T-helper 17 cell (primary cell): ENCODE results near the gene NUDT8. TPM values are rescaled to one million over a fixed set of nuclear protein-coding genes. Genes with fewer than 3 reads are reported as not detected.
"Not testable (repeated sequence)": the region's sequence is repeated elsewhere in the genome, so short reads cannot be mapped to it uniquely, and the experiment has no call there.

Experiments
- ATAC-seq: fragments of 150-1000 bp; cut with Tn5 transposase; 2 replicates; pipeline ENCODE4 v1.10.0; 2021; ENCODE audit warnings: mild to moderate bottlenecking, moderate library complexity
- DNase-seq, 3 donors: peaks; one replicate each; pipeline versions ENCODE4 v3.0.0 to v3.0.0-alpha.2; 2020 to 2021
- H3K9me3 ChIP-seq: one replicate; pipeline ENCODE4 v1.7.0; 2013; ENCODE audit warnings: low read length, mild to moderate bottlenecking; ENCODE audit not compliant: control insufficient read depth, poor library complexity, severe bottlenecking
- H3K27ac Mint-ChIP-seq: one replicate; pipeline ENCODE4 v1.8.0; 2022; ENCODE audit warnings: mild to moderate bottlenecking, moderate library complexity, mixed read lengths
- H3K27me3 Mint-ChIP-seq: one replicate; pipeline ENCODE4 v1.8.0; 2022; ENCODE audit warnings: mixed read lengths
- H3K36me3 Mint-ChIP-seq: one replicate; pipeline ENCODE4 v1.8.0; 2022; ENCODE audit warnings: low read depth, mixed read lengths
- H3K4me1 Mint-ChIP-seq: one replicate; pipeline ENCODE4 v1.8.0; 2022; ENCODE audit warnings: mild to moderate bottlenecking, mixed read lengths
- H3K4me3 Mint-ChIP-seq: one replicate; pipeline ENCODE4 v1.8.0; 2022; ENCODE audit warnings: mild to moderate bottlenecking, moderate library complexity, mixed read lengths
- total RNA-seq, 4 donors: library from RNA in 2 of 4; stranded (reverse) in 2 of 4; gene quantifications; one replicate each; pipeline ENCODE4 v1.2.3 and lab custom pipeline; 2022 to 2026

Gene NUDT8
- total RNA-seq, 2 donors from 2014 or later, result 1.5 to 3.4 TPM

GRCh38 chr11:67604119-67604518 is 25.6 kb downstream of the NUDT8 start:
- not testable (repeated sequence) for ATAC-seq, H3K4me3 Mint-ChIP-seq, H3K36me3 Mint-ChIP-seq, H3K9me3 ChIP-seq, H3K27ac Mint-ChIP-seq, DNase-seq
- Mint-ChIP-seq H3K27me3 (peaks cover 29% of the 10 kb centered on the region), H3K4me1 (peaks cover 21% of the 10 kb centered on the region)

DNA sequence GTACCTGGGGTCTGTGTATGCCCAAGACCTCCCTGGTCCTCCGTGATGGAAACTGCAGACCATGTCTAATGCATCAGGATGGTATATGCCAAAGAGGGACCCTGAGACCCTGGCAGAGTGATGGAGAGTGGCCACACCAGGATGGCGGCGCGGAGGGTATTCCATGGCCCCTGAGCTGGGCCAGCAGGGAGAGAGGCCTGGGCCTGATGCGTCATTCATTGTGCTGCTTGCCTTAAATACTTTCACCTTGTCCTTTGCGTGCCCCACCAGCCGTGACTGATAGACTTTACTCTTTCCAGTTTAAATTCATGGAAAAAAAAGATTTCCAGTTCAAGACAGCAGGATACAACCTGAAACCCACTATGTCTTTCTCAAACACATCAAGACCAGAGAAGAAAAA is 28.6 kb downstream of the NUDT8 start:
- H3K36me3 Mint-ChIP-seq, result no peaks in the 10 kb centered on the region
- no peak overlapping the region for H3K4me3 Mint-ChIP-seq
- H3K27me3 Mint-ChIP-seq, result peaks cover 29% of the 10 kb centered on the region
- DNase-seq (no peak), ATAC-seq (no peak)
- H3K9me3 ChIP-seq, result no peaks in the 10 kb centered on the region
- H3K4me1 Mint-ChIP-seq, result peaks cover 8% of the 10 kb centered on the region
- no peak overlapping the region for H3K27ac Mint-ChIP-seq

- Mint-ChIP-seq H3K4me3 (no peak overlapping the region), H3K27me3 (peaks cover 29% of the 10 kb centered on the region), H3K36me3 (no peaks in the 10 kb centered on the region), H3K4me1 (peaks cover 5% of the 10 kb centered on the region), H3K27ac (no peak overlapping the region)
- no peaks in the 10 kb centered on the region for H3K9me3 ChIP-seq
- DNase-seq, result no peak
- ATAC-seq, result no peak
Observed at GRCh38 chr11:67600324-67601029, 29.3 kb downstream of the NUDT8 start.

DNA sequence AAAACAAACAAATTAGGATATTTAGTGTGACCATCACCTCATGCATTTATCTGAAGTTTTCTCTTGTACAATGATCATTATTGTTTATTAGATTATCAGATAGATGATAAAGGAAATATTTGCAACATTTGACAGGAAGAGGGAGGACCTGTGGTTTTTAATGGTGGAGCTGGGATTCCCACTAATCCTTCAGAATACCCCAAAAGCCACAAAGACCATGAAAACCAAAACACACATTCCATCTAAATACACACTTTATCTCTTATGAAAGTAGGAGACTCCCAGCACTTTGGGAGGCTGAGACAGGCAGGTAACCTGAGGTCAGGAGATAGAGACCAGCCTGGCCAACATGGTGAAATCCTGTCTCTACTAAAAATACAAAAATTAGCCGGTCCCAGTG is 30.6 kb downstream of the NUDT8 start:
- H3K9me3 ChIP-seq, result no peaks in the 10 kb centered on the region
- DNase-seq (no peak), ATAC-seq (no peak)
- peaks cover 5% of the 10 kb centered on the region for H3K4me1 Mint-ChIP-seq
- H3K4me3 Mint-ChIP-seq, result no peak overlapping the region
- H3K27ac Mint-ChIP-seq, result no peak overlapping the region
- peaks cover 25% of the 10 kb centered on the region for H3K27me3 Mint-ChIP-seq
- H3K36me3 Mint-ChIP-seq, result no peaks in the 10 kb centered on the region

- H3K9me3 ChIP-seq, DNase-seq, ATAC-seq, H3K36me3 Mint-ChIP-seq, H3K4me3 Mint-ChIP-seq, H3K4me1 Mint-ChIP-seq, H3K27ac Mint-ChIP-seq: not testable (repeated sequence)
- peaks cover 21% of the 10 kb centered on the region for H3K27me3 Mint-ChIP-seq
Observed at GRCh38 chr11:67597963-67598362, 31.8 kb downstream of the NUDT8 start.

DNA sequence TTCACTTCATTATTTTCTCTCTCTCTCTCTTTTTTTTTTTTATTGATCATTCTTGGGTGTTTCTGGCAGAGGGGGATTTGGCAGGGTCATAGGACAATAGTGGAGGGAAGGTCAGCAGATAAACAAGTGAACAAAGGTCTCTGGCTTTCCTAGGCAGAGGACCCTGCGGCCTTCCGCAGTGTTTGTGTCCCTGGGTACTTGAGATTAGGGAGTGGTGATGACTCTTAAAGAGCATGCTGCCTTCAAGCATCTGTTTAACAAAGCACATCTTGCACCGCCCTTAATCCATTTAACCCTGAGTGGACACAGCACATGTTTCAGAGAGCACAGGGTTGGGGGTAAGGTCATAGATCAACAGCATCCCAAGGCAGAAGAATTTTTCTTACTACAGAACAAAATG is 32.3 kb downstream of the NUDT8 start:
- not testable (repeated sequence) for H3K36me3 Mint-ChIP-seq, H3K4me3 Mint-ChIP-seq, DNase-seq, H3K4me1 Mint-ChIP-seq, H3K27ac Mint-ChIP-seq, H3K9me3 ChIP-seq, ATAC-seq
- H3K27me3 Mint-ChIP-seq, result peaks cover 16% of the 10 kb centered on the region

- peaks cover 5% of the 10 kb centered on the region for H3K4me1 Mint-ChIP-seq
- no peak overlapping the region for H3K4me3 Mint-ChIP-seq
- H3K27me3 Mint-ChIP-seq, result peaks cover 16% of the 10 kb centered on the region
- H3K9me3 ChIP-seq, result no peaks in the 10 kb centered on the region
- DNase-seq (no peak), ATAC-seq (no peak)
- H3K36me3 Mint-ChIP-seq, result no peaks in the 10 kb centered on the region
- no peak overlapping the region for H3K27ac Mint-ChIP-seq
Observed at GRCh38 chr11:67596753-67597300, 32.9 kb downstream of the NUDT8 start.

DNA sequence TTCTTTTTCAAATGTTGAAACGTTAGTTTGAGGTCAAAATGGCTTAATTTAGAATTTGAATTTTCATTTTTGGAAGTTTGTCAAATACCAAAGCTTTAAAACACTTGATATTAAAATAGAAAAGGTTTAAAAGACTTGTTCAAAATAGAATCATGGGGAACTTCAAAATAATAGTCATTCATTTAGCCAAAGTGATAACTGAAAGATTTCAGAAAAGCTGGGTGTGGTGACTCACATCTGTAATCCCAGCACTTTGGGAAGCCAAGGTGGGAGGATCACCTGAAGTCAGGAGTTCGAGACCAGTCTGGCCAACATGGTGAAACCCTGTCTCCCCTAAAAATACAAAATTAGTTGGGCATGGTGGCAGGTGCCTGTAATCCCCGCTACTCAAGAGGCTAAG is 35.3 kb downstream of the NUDT8 start:
- ATAC-seq, result no peak
- H3K36me3 Mint-ChIP-seq, result no peaks in the 10 kb centered on the region
- H3K4me3 Mint-ChIP-seq, result no peak overlapping the region
- no peaks in the 10 kb centered on the region for H3K27me3 Mint-ChIP-seq
- H3K4me1 Mint-ChIP-seq, result no peaks in the 10 kb centered on the region
- H3K27ac Mint-ChIP-seq, result no peak overlapping the region
- no peaks in the 10 kb centered on the region for H3K9me3 ChIP-seq
- DNase-seq, result no peak

- Mint-ChIP-seq H3K27ac (no peak overlapping the region), H3K4me1 (no peaks in the 10 kb centered on the region), H3K4me3 (no peak overlapping the region), H3K36me3 (no peaks in the 10 kb centered on the region), H3K27me3 (no peaks in the 10 kb centered on the region)
- ATAC-seq, result no peak
- DNase-seq, result no peak
- no peaks in the 10 kb centered on the region for H3K9me3 ChIP-seq
Observed at GRCh38 chr11:67593565-67593905, 36.2 kb downstream of the NUDT8 start.

- Mint-ChIP-seq H3K36me3 (no peaks in the 10 kb centered on the region), H3K4me3 (no peak overlapping the region), H3K27ac (no peak overlapping the region), H3K27me3 (no peaks in the 10 kb centered on the region), H3K4me1 (no peaks in the 10 kb centered on the region)
- H3K9me3 ChIP-seq, result no peaks in the 10 kb centered on the region
- DNase-seq (no peak), ATAC-seq (no peak)
Observed at GRCh38 chr11:67592880-67593564, 36.7 kb downstream of the NUDT8 start.

DNA sequence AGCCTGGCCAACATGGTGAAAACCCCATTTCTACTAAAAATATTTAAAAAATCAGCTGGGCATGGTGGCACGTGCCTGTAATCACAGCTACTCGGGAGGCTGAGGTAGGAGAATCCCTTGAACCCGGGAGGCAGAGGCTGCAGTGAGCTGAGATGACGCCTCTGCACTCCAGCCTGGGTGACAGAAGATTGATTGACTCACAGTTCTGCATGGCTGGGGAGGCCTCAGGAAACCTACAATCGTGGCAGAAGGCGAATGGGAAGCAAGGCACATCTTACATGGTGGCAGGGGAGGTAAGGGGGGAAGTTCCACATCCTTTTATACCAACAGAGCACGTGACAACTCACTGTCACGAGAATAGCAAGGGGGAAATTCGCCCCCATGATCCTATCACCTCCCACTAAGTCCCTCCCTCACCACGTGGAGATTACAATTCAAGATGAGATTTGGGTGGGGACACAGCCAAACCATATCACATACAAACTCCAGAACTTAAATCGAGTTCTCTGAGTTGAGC is 40.8 kb downstream of the NUDT8 start:
- H3K4me1 Mint-ChIP-seq, DNase-seq, H3K27ac Mint-ChIP-seq, ATAC-seq, H3K9me3 ChIP-seq, H3K36me3 Mint-ChIP-seq, H3K27me3 Mint-ChIP-seq: not testable (repeated sequence)
- H3K4me3 Mint-ChIP-seq, result peak overlapping the region; percentile 41

DNA sequence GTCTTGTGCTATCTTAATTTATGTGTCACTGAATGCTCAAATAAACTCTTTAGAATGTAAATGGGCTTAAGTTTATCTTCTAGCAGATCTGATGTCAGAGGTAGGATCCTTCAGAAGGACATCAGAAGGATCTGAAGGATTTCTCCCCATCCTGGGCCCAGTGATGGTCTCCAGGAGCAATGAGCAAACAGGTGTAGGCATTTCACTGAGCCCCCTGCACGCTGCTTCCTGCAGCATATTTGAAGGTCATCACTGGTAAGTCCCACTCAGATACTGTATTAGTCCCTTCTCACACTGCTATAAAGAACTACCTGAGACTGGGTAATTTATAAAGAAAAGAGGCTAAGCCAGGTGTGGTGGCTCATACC is 41.6 kb downstream of the NUDT8 start:
- Mint-ChIP-seq H3K4me3 (no peak overlapping the region), H3K4me1 (peaks cover 8% of the 10 kb centered on the region), H3K36me3 (no peaks in the 10 kb centered on the region), H3K27me3 (no peaks in the 10 kb centered on the region), H3K27ac (peak overlapping the region; percentile 32)
- DNase-seq, result no peak
- no peaks in the 10 kb centered on the region for H3K9me3 ChIP-seq
- no peak for ATAC-seq

DNA sequence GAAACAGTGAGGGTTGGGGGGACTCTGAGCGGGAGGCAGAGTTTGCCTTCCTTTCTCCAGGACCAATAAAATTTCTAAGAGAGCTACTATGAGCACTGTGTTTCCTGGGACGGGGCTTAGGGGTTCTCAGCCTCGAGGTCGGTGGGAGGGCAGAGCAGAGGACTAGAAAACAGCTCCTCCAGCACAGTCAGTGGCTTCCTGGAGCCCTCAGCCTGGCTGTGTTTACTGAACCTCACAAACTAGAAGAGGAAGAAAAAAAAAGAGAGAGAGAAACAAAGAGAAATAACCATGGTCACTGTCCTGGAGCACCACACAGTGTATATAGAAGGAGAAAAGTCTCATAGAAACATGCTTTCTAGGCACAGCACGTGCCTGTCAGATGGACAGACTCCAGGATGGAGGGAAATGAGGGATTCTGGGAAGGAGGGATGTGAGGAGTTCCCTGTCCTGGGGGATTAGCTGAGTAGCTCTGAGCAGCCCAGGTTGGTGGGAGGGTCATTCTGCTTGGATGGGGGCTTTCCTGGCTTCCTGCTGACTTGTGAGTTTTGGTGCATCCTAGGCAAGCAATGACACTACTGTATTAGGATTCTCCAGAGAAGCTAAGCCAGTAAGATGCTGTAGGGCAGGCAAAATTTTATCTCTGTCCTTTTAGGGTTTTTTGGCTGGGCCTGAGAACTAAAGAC is 43.0 kb downstream of the NUDT8 start:
- H3K27ac Mint-ChIP-seq, result peak overlapping the region; percentile 70
- peaks cover 17% of the 10 kb centered on the region for H3K4me1 Mint-ChIP-seq
- H3K36me3 Mint-ChIP-seq, result no peaks in the 10 kb centered on the region
- ATAC-seq (no peak), DNase-seq (no peak)
- H3K9me3 ChIP-seq, result no peaks in the 10 kb centered on the region
- H3K27me3 Mint-ChIP-seq, result no peaks in the 10 kb centered on the region
- H3K4me3 Mint-ChIP-seq, result no peak overlapping the region
